Natural killer cell (primary cell): ENCODE data around the gene FAM124B. TPM values are rescaled to one million over a fixed set of nuclear protein-coding genes. Genes with fewer than 3 reads are reported as not detected.

Source experiments
- ATAC-seq, 3 donors: fragments of 150-1000 bp in 2 of 3; fragments of 200-7000 bp in 1 of 3; cut with Tn5 transposase; 1 replicate in 1 of 3; 2 replicates in 2 of 3; pipeline ENCODE4 v1.10.0; 2021; ENCODE audit warnings: mild to moderate bottlenecking in 2 of 3, moderate library complexity in 2 of 3
- DNase-seq, 2 donors: peaks; one replicate each; pipeline versions ENCODE4 v3.0.0 to v3.0.0-alpha.2; 2013 to 2021; ENCODE audit warnings: mixed read lengths in 1 of 2
- H3K27ac ChIP-seq: one replicate; pipeline ENCODE4 v1.5.1; 2013; ENCODE audit warnings: mild to moderate bottlenecking, low read length
- H3K27me3 ChIP-seq: one replicate; pipeline ENCODE4 v1.6.1; 2013; ENCODE audit warnings: low read length; ENCODE audit not compliant: control insufficient read depth, insufficient read depth
- H3K36me3 ChIP-seq: one replicate; pipeline ENCODE4 v1.6.1; 2013; ENCODE audit warnings: low read length; ENCODE audit not compliant: control insufficient read depth, insufficient read depth
- H3K4me1 ChIP-seq: one replicate; pipeline ENCODE4 v1.6.1; 2013; ENCODE audit warnings: low read length; ENCODE audit not compliant: control insufficient read depth, insufficient read depth
- H3K4me3 ChIP-seq: one replicate; pipeline ENCODE4 v1.5.1; 2013; ENCODE audit warnings: low read length
- H3K9me3 ChIP-seq: one replicate; pipeline ENCODE4 v1.6.1; 2013; ENCODE audit warnings: low read length; ENCODE audit not compliant: control insufficient read depth, insufficient read depth
- H3K27ac Mint-ChIP-seq, 2 donors: one replicate each; pipeline ENCODE4 v1.8.0; 2022; ENCODE audit warnings: mild to moderate bottlenecking in 2 of 2, mixed read lengths in 2 of 2, moderate library complexity in 1 of 2
- H3K27me3 Mint-ChIP-seq, 2 donors: one replicate each; pipeline ENCODE4 v1.8.0; 2022; ENCODE audit warnings: low read depth in 2 of 2, mixed read lengths in 2 of 2
- H3K36me3 Mint-ChIP-seq: one replicate; pipeline ENCODE4 v1.8.0; 2022; ENCODE audit warnings: mixed read lengths
- H3K4me1 Mint-ChIP-seq, 2 donors: one replicate each; pipeline ENCODE4 v1.8.0; 2022; ENCODE audit warnings: mixed read lengths in 2 of 2
- H3K4me3 Mint-ChIP-seq: one replicate; pipeline ENCODE4 v1.8.0; 2022; ENCODE audit warnings: mild to moderate bottlenecking, moderate library complexity, mixed read lengths
- H3K9me3 Mint-ChIP-seq, 2 donors: one replicate each; pipeline ENCODE4 v1.8.0; 2022; ENCODE audit warnings: mixed read lengths in 2 of 2
- CTCF ChIP-seq: fragments of 200-600 bp; IDR thresholded peaks from one replicate; pipeline ENCODE4 v1.8.0; 2022; ENCODE audit warnings: antibody characterized with exemption
- WGBS: methylation state at CpG from one replicate; pipeline ENCODE4 v1.1.7; 2013; ENCODE audit warnings: missing lambda C conversion rate; ENCODE audit not compliant: insufficient coverage; 5-methylcytosine and 5-hydroxymethylcytosine counted together
- intact Hi-C: fragments of 100-400 bp; cut with micrococcal nuclease; formaldehyde crosslinking; loops from one replicate; pipeline ENCODE4 v1.14.2; 2022
- total RNA-seq, 4 donors: library from RNA; stranded (reverse); fragments of 120-200 nt in 1 of 4; gene quantifications; one replicate each; pipeline versions ENCODE4 v1.2.3 to v1.2.4, GENCODE V29; 2013 to 2022

Gene FAM124B
- total RNA-seq, 3 donors from 2014 or later (not counting 1 experiment from before 2014, with no cell fraction given) = 1.9 to 6.1 (median 2.4) TPM

GRCh38 chr2:224369028-224369632 lies 32.8 kb downstream of the FAM124B start:
- no peaks in the 10 kb centered on the region for H3K36me3 ChIP-seq
- H3K27me3 ChIP-seq = no peaks in the 10 kb centered on the region
- ATAC-seq = peak; percentile 63 to 70 (median 65)
- no peak overlapping the region for H3K4me3 ChIP-seq
- TF ChIP-seq CTCF = peak; percentile 69
- Mint-ChIP-seq H3K4me1 (no peaks in the 10 kb centered on the region), H3K36me3 (no peaks in the 10 kb centered on the region), H3K27ac (no peak overlapping the region), H3K27me3 (peaks cover 0 to 7% of the 10 kb centered on the region in 2 donors), H3K9me3 (no peaks in the 10 kb centered on the region), H3K4me3 (no peak overlapping the region)
- H3K9me3 ChIP-seq = no peaks in the 10 kb centered on the region
- H3K27ac ChIP-seq = no peak overlapping the region
- no peaks in the 10 kb centered on the region for H3K4me1 ChIP-seq
- WGBS = 67% methylated on average over 5 of the region's 7 CpGs
- DNase-seq = peak in 1 of 2 donors; percentile 65
- intact Hi-C loops = loop anchor here (5.0 kb wide), 2 partner anchors 377 to 397 kb away; no protein-coding TSS in a partner anchor

GRCh38 chr2:224366267-224366844 lies 35.6 kb downstream of the FAM124B start:
- 78% methylated on average over 2 of the region's 3 CpGs for WGBS
- Histone ChIP-seq H3K9me3 (no peaks in the 10 kb centered on the region), H3K4me1 (no peaks in the 10 kb centered on the region), H3K4me3 (no peak overlapping the region), H3K27me3 (no peaks in the 10 kb centered on the region), H3K36me3 (no peaks in the 10 kb centered on the region), H3K27ac (no peak overlapping the region)
- H3K9me3 Mint-ChIP-seq = no peaks in the 10 kb centered on the region
- TF ChIP-seq CTCF = no peak
- H3K4me3 Mint-ChIP-seq = no peak overlapping the region
- ATAC-seq (no peak), DNase-seq (no peak)
- no peak overlapping the region for H3K27ac Mint-ChIP-seq
- intact Hi-C loops = loop anchor here (5.0 kb wide), 2 partner anchors 374 to 394 kb away; no protein-coding TSS in a partner anchor
- H3K4me1 Mint-ChIP-seq = no peaks in the 10 kb centered on the region
- H3K36me3 Mint-ChIP-seq = no peaks in the 10 kb centered on the region
- peaks cover 0 to 7% of the 10 kb centered on the region in 2 donors for H3K27me3 Mint-ChIP-seq

- H3K9me3 Mint-ChIP-seq = no peaks in the 10 kb centered on the region
- H3K9me3 ChIP-seq = no peaks in the 10 kb centered on the region
- H3K4me3 ChIP-seq = no peak overlapping the region
- no peak for ATAC-seq
- TF ChIP-seq CTCF = no peak
- no peaks in the 10 kb centered on the region for H3K27me3 ChIP-seq
- DNase-seq = no peak
- H3K27ac Mint-ChIP-seq = no peak overlapping the region
- no peaks in the 10 kb centered on the region for H3K36me3 ChIP-seq
- intact Hi-C loops = loop anchor here (5.0 kb wide), 2 partner anchors 373 to 393 kb away; no protein-coding TSS in a partner anchor
- no peaks in the 10 kb centered on the region for H3K36me3 Mint-ChIP-seq
- peaks cover 0 to 7% of the 10 kb centered on the region in 2 donors for H3K27me3 Mint-ChIP-seq
- no peak overlapping the region for H3K27ac ChIP-seq
- no peak overlapping the region for H3K4me3 Mint-ChIP-seq
- 92% methylated on average over 9 of the region's 9 CpGs for WGBS
- no peaks in the 10 kb centered on the region for H3K4me1 ChIP-seq
- H3K4me1 Mint-ChIP-seq = no peaks in the 10 kb centered on the region
These were observed 36.6 kb downstream of the FAM124B start for GRCh38 chr2:224365331-224365730.
